Activated T-cell treated with anti-CD3 and anti-CD28 coated beads for 24 hours (primary cell): Measurements from ENCODE around the gene CENPC.
A peak's percentile ranks its signal among the peaks of the same experiment; 100 is the strongest.

Experiments
- DNase-seq: peaks from one replicate; pipeline ENCODE4 v3.0.0-alpha.2; 2020; ENCODE audit warnings: low read depth

CENPC gene, protein sequence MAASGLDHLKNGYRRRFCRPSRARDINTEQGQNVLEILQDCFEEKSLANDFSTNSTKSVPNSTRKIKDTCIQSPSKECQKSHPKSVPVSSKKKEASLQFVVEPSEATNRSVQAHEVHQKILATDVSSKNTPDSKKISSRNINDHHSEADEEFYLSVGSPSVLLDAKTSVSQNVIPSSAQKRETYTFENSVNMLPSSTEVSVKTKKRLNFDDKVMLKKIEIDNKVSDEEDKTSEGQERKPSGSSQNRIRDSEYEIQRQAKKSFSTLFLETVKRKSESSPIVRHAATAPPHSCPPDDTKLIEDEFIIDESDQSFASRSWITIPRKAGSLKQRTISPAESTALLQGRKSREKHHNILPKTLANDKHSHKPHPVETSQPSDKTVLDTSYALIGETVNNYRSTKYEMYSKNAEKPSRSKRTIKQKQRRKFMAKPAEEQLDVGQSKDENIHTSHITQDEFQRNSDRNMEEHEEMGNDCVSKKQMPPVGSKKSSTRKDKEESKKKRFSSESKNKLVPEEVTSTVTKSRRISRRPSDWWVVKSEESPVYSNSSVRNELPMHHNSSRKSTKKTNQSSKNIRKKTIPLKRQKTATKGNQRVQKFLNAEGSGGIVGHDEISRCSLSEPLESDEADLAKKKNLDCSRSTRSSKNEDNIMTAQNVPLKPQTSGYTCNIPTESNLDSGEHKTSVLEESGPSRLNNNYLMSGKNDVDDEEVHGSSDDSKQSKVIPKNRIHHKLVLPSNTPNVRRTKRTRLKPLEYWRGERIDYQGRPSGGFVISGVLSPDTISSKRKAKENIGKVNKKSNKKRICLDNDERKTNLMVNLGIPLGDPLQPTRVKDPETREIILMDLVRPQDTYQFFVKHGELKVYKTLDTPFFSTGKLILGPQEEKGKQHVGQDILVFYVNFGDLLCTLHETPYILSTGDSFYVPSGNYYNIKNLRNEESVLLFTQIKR

DNA sequence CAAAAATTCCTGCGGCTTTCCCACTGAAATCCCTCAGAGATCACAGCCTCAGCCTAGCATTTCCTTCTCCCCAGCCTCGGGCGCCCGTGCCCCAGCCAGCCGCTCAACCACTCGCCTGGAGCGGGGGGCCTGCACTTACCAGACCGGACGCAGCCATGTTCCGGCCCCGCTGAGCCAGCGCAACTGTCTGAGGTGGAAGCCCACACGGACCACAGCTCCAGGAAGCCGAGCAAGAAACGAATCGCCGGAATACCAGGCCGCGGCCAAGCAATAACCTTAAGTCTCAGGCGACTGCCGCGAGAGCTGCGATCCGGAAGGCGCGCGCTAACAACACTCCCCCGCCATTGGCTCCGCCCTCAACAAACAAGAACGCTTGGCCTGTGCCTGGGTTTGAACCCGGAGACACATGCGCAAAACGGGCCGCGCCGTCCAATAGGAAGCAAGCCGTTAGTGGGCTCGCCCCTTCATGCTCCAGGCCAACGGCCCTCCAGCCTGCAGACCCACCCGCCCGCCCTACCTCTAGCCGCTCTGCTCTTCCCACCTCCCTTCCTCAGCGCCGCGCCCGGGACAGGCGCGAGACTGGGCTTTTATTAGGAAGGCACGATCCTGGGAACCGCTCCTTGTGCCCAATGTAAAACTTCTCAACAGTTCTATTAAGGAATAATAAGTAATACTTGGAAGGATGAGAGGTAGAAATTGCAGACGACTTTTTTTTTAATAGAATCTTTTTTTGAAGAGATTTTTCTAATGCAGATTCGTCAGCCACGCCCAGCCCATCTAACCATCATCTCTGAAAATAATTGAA is at the start of gene CENPC:
Gene CENPC (minus strand): TSS at position 305 of the 805 bp plus-strand sequence. CDS start 148 bp downstream, at position 157.
- DNase-seq = peak; percentile 93

DNA sequence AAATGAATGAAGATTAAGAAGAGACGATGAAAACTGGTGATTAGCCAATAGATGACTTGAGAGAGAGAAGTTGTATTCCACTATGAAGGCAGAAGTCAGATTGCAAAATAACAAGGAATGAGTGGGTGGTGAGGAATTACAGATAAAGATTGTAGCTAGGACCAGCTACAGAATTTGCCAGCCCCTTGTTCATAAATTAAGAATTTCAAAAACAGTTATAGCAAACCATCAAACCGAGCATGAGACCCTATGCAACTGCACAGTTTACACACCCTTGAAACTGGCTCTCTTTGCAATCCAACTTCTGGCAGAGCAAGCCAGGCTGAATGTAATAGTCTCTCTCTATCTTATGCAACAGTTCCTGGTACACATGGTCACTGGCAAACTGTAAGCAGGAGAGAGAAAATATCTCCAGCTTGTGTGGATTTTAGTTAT is 48.5 kb upstream of the CENPC start:
- no peak for DNase-seq

DNA sequence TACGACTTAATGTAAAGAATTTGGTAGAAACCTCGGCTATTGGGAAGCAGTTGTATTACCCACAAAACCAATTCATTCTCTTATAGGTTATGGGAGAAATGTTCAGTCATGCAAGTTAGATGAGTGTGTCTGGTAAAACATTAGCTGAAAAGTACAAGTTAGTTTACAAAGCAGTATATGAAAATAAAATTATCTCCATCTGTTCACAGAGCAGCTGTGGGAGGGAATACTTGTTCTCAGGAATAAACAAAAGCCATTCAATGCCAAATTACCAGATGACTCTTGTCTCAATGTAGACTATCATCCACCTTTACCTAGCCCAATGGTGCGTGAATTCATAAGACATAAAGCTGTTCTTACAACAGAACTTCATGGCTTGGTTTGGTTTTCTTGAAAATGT is 41.9 kb upstream of the CENPC start:
- no peak for DNase-seq

DNA sequence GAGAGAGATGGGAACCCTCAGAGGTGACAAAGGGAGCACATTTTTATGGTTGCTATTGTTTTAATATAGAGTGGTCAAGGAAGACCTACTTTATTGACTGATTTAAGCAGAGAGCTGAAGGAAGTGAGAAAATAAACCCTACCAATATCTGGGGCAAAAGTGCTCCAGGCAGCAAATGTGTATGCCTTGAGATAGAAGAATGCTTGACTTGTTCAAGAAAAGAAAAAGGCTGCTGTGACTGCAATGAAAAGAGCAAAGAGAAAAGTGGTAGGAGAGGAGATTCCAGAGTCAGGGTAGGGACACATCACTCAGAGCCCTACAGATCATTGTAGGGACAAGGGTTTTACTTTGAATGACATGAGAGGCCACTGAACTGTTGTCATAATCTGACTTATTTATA is 39.2 kb upstream of the CENPC start:
- DNase-seq = no peak

DNA sequence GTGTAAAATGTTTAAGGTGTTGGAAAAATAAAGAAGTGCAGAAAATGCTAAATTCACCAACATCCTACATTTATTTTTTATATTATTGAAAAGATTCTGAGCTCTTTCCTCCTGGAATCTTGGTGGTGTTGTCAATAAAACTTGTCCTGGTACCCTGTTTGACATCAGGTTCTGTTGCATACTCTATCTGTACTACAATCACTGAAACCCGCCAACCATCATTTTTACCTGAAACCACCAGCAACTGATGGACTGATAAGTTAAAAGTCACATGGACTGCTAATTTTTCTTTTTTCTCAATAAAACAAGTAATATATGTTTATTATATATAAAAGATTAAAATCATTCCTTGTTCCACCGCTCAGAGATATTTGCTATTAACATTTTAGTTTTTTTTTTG is 36.6 kb upstream of the CENPC start:
- no peak for DNase-seq

DNA sequence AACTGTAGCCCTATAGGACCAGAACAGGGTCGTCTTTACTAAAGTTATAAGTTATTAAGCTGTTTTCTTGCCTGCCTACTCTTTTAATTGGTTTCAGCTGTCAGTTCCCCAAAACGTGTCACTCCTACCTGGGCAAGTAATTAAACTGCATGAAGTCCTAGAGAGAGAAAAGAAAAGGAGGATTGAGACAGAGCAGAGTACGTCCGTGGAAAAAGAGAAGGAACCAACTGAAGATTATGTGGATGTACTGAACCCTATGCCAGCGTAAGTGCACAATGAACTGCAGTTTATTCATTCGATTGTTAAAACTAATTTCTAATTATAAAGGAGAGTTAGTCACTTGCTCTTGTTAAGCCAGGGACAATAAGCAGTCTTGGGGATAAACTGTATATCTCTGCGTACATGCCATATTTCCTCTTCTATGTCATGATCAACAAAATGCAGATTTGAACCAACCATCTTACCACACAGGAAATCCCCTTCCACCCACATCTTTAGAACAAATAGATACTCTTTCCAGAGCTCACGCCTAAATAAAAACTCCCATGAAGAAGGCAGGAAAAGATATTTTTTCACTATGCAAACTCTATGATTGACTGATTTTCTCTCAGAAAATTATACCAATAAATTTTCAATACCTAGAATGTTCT is 36.0 kb upstream of the CENPC start:
- DNase-seq = no peak

DNA sequence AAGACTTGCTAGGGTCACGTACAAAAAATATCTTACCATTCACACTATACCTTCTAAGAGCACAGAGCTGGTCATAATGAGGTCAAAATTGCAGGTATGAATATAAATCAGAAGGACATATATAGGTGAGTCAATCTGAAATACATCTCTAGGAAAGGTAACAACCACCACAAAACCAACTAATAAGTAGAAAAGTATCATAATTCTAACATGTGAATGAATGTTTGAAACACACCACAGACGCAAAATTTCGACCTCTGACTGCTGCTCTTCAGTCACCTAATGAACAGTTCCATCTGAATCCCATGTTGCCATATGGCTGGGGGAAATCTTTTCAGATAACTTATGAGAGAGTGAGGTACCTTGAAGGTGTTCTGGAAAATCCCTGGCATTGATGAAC is 35.3 kb upstream of the CENPC start:
- no peak for DNase-seq

DNA sequence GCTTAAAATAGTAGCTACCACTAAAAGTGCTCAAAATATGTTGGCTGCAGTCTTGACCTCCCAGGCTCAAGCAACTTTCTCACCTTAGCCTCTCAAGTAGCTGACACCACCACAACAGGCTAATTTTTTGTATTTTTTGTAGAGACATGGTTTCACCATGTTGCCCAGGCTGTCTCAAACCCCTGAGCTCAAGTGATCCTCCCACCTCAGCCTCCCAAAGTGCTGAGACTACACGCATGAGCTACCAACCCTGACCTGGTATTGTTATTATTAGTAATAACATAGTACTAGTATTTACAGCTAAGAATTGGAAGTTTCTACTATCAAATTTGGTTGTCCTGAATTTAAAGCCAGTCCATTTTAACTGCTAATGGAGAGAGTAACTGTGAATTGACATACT is 31.2 kb upstream of the CENPC start:
- no peak for DNase-seq

DNA sequence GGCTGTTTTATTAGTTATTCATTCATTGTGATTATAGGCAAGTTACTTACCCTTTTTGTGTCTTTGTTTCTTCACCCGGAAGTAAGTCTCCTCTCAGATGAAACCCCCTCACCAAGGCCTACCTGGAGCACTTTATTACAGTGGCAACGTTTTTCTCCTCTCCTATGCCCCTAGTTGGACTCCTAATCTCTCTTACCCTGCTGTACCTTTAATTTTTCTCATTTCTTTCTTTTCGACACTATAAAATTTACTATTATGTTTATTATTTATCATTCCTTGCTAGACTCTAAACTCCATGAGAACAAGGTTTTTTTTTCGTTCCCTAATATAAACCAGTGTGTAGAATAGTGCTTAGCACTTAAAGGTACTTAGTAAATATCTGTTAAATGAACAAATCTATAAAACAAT is 30.8 kb upstream of the CENPC start:
- no peak for DNase-seq

DNA sequence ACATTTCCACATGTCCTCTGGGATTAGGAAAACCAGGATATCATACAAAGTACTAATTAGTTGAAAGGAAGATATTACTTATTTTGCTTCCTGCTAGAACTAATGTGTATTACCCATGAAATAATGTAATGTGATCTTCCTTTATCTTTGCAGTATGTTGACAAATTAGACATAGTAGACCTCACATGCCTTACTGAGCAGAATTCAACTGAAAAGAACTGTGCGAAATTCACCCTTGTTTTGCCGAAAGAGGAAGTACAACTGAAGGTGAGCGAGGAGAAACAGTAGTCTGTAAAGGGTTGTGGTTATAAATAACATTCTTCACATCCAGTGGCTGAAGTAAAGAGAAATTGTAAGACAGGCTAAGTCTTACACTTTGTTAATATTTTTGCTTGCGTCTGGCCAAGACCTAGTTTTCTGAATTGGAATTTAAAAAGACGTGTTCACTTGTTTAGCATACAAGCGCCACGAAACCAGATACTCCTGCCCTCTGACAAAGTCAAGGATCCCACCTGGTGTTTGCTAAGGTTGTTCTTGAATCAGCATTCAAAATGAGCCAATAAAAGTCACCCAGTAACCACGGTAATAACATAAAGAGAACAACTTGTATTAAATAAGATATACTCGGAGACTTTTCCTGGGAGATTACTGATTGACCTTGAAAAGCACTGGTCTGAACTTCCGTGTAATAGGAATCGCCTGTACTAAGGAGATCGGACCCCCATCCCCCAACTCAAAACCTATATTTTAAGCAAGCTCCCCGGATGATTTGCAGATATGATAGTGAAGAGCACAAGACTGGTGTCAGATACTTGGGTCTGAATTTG is 30.1 kb upstream of the CENPC start:
- DNase-seq = no peak

DNA sequence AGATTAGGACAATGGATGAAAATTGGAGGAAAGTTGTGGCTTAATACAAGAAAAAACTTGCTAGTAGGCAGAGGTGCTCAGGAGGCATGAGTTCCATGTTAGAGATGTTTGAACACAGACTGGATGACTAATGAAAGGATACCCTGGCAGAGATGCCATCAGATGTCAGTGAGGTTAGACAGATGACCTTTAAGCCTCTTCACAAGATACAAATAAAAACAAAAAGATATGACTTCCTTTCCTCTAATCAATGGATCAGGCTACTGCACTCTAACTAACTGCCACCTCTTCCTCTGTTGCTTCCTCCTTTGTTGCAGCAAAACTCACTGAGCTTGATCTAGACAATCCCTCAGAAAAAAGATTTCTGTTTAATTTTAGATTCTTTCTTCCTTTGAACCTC is 27.9 kb upstream of the CENPC start:
- DNase-seq = no peak

DNA sequence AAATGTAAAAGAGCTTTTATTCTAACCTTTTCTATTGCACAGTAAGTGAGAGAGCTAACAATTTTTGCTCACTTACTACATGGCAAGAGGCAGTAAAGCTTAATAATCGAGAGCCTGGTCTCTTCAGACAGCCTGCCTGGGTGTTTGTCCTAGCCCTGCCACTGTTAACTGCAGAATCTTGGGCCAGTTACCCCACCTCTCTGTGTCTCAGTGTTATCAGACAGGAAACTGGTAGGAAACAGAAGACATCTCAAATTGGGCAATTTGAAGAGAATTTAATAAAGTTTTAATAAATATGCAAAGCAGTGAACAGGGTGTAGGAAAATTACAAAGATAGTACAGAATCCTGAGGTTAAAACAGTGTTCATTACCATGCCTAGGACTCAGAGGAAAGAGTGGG is 26.7 kb upstream of the CENPC start:
- DNase-seq = no peak

DNA sequence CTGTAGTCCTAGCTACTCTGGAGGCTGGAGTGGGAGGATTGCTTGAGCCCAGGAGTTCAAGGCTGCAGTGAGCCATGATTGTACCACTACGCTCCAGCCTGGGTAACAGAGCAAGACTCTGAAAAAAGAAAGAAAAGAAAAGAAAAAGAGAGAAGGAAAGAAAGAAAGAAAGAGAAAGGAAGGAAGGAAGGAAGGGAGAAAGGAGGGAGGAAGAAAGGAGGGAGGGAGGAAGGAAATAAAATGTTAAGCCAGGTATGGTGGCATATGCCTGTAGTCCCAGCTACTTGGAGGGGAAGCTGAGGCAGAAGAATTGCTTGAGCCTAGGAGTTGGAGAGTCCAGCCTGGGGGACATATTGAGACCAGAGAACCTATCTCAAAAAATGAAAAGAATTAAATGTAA is 25.2 kb upstream of the CENPC start:
- DNase-seq = no peak

DNA sequence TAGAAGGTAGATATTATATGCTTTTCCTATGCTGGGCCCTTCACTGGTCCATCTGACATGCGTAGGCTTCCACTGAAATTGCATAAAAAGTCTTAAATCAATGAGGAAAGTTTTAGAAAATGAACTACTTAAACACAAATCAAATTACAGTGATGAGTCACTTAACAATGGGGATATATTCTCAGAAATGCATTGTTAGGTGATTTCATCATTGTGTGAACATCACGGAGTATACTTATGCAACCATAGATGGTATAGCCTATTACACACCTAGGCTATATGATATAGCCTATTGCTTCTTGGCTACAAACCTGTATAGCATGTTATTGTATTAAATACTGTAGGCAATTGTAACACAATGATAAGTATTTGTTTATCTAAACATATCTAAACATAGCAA is 23.5 kb upstream of the CENPC start:
- DNase-seq = no peak

DNA sequence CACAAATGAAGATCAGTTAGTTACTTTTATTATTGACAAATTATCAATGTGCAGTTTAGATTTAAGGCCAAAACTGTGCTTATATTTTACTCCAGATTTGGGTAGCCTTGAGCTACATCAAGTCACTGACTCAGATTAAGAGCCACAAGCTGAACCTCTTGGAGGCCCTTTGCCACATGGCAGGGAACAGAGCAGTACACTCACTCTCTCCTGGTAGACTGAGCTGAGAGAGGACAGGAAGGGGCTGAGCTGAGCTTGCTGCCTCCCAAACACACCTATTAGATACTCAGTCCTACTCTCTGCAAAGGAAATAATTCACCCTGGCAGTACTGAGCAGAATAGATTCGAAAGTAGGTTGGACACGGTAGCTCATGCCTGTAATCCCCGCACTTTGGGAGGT is 21.0 kb upstream of the CENPC start:
- DNase-seq = no peak

DNA sequence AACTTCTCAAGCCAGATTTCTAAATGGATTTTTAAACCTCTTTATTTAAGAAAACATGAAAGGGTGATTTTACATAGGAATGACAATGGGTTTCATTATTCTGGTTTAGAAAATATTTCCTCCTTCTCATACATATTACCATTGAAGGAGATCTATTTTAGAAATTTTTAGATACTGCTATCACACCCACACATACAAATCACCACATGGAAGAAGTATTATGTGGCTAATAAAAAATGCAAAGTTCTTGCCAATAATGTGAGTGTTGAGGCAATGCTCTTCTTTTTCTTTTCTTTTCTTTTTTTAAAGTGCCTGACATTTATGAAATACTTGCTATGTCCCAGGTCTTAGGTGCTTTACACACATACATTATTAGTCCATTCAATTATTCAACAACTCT is 20.0 kb upstream of the CENPC start:
- DNase-seq = no peak

DNA sequence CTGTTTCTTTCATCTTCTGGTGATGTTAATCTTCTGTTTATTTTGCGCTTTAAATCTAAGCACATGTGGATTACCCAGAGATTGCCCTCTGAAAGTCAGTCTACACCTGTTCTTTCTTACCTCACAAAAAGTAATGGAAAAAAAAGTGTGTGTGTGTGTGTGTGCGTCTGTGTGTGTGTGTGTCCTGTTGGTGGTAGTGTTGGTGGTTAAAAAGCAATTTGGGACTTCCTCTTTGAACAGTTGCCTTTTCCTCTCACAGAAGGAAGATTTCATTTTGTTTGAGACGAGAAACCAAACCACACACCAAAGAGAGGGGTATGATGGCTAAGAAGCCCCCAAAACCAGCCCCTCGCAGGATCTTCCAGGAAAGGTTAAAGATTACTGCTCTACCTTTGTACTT is 13.2 kb upstream of the CENPC start, which contains the start of gene STAP1:
Gene STAP1 (plus strand): TSS at position 235 of the 400 bp plus-strand sequence. CDS start 83 bp downstream, at position 318.
- DNase-seq = no peak

DNA sequence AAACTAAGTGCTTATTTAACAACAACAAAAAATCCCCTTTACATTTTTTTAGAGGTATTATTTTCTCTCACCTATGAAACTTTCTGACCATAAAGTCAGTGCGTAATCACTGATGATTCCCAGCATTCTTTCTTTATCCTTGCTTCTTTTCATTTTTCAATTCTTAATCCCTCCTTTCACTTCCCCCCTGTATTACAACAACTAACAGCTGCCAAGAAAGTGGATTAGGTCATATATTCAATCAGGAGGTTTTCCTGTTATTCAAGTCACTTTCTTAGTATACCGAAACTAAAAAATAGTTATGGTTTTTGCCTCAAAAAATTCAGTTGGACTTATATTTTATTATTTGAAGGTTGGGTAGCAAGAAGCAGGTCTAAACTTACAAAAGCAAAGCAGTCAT is 11.1 kb upstream of the CENPC start:
- no peak for DNase-seq

DNA sequence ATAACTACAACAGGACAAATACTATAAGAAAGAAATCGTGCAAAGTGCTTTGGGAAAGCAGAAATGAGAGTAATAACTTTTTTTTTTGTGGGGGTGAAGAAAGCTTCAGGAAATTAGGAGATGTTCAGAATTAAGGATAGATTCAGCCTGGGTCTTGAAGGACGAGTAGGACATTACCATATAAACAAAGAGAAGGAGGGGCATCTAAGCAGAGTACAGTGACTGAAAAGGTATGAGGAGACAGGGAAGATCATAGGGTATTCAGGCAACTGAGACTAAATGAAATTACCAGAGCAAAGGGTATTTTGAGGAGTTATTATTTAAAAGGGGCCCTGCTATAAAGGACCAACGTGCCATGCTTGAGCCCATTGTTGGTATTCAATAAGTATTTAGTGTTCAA is 10.1 kb upstream of the CENPC start:
- no peak for DNase-seq

DNA sequence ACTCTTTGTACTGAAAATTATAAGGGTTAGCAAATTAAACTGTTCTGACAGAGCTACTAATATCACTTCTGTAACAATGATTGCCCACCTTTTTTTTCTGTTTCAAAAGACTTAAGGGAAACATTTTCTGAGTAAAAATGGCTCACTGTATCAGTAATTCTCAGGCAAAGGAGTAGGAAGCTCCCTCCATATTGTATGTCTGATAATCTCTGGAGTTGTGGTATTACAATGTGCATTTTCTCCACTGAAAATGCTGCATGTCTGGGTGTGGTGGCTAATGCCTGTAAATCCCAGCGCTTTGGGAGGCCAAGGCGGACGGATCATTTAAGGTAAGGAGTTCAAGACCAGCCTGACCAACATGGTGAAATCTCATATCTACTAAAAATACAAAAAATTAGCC is 8.8 kb upstream of the CENPC start:
- DNase-seq = no peak
